Stimulated activated CD8-positive, alpha-beta memory T cell treated with anti-CD3 and anti-CD28 coated beads, Interleukin-12 subunit alpha, Interleukin-12 subunit beta, amount 100 ng/mL, for 4 hours (primary cell): Measurements from ENCODE around the gene LUC7L3.
"Not testable (repeated sequence)": the region's sequence is repeated elsewhere in the genome, so short reads cannot be mapped to it uniquely, and the experiment has no call there.

Source experiments
- DNase-seq: peaks from one replicate; pipeline ENCODE4 v3.0.0-alpha.2; 2020; ENCODE audit warnings: low read depth

The LUC7L3 gene

DNA sequence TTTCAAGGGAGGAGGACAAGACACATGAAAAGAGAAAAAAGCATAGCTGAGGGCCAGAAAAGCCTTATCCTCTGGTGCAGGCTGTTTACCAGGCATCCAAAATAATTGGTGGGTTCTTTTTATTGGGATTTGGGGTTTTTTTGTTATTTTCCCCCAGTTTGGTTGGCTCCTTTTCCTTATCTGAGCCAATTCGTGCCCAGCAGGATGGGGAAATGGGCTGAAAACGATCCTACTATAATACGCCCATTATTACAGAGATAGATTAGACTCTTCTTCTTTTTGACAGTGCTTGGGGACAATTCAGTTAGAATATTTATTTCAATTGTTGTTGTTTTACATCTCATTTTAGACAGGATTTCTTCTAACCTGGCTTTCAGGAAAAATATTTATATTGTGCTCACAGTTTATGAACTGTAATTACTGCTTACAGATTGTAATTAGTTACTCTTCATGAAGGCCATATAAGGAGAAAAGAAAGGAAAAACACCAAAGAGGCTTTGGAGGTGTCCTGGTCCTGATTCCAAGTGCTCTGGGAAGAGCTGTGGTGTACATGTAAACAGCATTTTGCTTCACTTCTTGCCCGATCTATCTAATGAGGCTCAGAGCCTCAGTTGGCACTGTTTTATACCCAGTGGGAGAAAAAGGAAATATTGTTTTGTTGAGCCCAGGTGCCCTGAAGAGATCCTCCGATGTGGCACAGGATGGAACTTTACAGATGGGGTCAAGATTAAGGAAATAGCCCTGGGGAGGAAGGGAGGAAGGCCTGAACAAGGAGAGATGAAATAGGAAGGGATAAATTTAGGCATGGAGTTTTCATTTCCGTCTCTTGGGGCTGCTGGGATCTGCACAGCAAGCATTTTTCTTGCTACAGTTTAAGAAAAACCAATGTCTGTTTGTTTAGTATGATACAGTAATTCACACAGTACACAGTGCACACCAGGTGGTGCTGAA, 11.1 kb upstream of the LUC7L3 start:
- no peak for DNase-seq

DNA sequence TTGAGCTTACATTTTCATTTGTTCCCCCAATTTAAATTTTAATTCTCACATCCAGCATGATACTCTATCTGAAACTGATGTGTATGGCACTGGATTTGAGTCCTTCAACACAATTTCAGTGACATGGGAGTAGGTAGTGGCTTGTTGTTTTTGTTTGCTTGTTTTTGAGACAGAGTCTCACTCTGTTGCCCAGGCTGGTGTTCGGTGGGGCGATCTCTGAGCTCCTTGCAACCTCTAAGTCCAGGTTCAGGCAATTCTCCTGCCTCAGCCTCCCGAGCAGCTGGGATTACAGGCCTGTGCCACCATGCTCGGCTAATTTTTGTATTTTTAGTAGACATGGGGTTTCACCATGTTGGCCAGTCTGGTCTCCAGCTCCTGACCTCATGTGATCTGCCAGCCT, 10.3 kb upstream of the LUC7L3 start:
- DNase-seq: not testable (repeated sequence)

DNA sequence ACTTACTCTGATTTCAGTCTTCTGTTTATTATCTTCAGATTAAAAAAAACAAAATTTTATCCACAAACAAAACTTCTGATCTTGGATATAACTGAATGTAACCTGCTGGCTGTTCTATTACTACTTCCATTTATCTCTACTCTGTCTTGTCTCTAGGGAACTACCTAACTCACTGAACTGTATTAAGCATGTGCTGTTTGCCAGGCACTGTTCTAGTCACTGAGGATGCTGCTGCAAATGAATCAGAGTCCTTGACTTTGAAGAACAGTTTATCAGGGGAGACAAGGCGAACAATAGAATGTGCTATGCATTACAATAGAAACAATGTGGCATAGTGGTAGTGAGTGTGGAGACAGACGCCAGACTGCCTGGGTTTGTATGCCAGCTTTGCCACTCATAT, 9.4 kb upstream of the LUC7L3 start:
- DNase-seq: no peak

DNA sequence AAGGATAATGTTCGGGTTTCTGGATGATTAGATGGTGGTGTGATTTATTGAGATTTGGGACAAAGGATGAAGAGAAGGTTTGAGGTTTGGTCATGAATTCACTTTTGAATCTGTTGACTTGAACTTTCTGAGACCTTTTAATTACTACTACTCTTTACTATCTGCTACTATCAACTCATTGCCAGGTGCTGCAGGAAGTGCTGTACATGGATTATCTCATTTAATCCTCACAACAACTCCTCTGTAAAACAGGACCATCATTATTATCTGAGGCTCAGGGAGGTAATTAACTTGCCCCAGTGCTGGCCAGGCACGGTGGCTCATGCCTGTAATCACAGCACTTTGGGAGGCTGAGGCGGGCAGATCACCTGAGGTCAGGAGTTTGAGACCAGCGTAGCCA, 8.8 kb upstream of the LUC7L3 start:
- DNase-seq: no peak

DNA sequence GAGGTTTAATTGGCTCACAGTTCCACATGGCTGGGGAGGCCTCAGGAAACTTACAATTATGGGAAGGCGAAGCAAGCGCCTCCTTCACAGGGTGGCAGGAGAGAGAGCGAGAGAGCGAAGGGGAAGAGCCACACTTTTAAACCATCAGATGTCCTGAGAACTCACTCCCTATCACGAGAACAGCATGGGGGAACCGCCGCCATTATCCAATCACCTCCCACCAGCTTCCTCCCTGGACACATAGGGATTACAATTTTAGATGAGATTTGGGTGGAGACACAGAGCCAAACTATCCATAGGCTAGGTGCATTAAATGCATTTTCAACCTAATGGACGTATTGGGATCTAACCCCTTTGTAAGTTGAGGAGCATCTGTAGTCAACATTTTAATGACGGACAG, 6.8 kb upstream of the LUC7L3 start:
- no peak for DNase-seq

DNA sequence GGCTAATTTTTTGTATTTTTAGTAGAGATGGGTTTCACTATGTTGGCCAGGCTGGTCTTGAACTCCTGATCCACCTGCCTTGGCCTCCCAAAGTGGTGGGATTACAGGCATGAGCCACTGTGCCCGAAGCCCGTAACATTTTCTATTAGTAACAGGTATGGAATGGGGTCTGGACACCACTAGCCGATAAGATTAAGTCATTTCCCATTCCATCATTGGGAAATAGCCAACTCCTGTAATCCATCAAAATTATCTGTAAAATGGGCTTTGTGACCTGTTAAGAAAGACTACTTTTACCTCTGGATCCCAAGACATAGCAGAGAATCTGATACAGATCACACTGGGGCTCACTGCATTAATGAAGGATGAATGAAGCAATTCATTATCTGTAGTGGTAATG, 3.9 kb upstream of the LUC7L3 start:
- DNase-seq: no peak

DNA sequence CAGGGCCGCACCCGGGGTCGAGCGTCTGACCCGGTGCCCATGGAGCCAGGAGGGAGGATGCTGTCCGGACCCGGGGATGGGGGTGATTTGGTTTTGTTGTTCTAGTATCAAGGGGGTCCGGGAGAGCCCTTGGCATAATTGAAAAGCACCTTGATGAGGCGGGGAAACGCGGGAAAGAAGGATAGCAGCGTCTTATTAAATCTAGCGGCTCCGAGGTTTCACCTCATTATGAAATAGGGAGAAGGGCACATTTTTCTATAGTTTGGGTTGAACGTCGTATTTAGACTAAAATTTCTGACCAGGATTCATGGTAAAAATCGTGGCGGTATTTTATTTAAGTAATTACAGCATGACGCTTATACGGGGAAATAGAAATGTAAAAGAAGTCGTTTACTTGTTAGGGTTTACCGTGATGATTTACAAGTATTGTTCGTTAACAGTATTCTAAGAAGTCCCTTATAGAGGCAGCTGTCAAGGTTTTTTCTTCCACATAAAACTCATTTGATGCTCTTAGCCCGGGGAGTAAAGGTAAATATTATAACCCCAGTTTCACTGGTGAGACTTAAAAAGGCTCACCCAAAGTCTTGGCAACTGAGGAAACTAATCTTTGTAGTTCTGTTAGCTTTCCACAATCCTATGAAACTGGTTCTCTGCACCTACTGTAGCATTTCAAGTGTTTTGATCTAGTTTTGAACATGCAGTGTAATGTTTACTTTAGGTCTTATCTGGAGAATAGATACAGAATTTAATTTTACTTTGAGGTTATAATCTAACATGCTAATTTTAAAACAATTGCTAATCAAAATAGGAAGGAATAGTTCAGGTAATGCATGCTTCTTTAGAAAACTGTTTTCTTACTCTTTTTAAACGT, 756 bp downstream of the LUC7L3 start:
- DNase-seq: no peak

DNA sequence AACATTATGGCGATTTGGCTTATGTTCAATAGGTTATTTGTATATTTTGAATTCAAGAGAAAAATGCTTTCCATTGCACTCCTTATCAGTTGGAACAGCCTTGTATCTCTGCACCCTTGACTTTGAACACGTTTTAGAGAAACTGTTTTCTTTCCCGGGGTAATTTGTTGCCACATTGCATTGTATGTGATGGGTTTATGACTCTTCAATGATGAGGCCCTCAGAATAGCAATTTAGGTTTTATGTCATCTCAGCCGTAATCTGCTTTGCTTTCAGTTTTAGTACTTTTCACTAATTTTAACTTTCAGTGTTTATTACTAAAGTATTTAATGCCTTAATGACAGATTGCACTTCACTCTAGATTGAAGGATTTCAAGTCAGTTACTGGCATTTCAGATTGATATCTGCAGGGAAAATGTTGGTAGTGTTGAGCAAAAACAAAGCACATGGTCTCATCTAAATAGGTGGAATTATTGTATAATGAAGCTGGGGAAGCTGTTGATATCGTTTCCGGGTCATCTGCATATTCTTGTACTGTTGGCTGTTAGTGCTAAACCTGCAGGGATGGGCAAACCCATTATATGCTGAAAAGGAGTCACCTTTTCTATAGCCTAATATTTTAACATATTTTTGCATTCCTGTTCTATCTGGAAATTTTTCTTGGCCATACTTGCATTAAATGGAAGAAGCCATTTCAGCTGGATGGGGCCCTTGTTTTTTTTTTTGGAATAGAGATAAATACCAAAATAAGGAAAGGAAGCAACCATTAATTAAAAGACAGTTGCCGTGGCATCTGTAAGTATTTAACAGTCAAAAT, 2.0 kb downstream of the LUC7L3 start:
- no peak for DNase-seq

DNA sequence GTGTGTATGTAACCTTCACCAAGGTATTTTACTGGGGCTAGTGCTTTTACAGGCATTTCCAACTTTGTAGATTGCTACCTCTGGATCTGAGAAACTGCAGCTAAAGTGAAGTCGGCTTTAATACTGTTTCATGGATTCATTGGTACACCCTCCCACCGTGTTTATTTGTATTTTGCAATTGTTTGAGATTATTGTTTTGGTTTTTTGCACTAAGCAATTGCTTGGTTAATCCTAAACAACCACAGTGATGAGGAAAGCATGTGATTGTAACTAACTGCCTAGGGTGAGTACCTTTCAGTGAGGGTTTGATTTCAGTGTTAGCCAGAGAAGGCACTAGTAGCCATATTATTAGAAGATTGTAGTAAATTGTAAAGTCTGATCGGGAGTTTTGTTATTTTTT, 3.3 kb downstream of the LUC7L3 start:
- no peak for DNase-seq

DNA sequence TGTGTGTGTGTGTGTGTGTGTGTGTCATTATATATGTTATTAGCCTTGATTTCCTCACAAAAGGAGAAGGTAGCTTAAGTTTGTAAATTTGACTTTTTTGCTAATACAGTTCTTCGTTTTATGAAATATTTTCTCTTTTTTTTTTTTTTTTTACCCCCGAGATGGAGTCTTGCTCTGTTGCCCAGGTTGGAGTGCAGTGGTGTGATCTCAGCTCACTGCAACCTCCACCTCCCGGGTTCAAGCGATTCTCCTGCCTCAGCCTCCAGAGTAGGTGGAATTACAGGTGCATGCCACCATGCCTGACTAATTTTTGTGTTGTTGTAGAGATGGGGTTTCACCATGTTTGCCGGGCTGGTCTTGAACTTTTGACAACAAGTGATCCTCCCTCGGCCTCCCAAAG, 5.2 kb downstream of the LUC7L3 start:
- not testable (repeated sequence) for DNase-seq

DNA sequence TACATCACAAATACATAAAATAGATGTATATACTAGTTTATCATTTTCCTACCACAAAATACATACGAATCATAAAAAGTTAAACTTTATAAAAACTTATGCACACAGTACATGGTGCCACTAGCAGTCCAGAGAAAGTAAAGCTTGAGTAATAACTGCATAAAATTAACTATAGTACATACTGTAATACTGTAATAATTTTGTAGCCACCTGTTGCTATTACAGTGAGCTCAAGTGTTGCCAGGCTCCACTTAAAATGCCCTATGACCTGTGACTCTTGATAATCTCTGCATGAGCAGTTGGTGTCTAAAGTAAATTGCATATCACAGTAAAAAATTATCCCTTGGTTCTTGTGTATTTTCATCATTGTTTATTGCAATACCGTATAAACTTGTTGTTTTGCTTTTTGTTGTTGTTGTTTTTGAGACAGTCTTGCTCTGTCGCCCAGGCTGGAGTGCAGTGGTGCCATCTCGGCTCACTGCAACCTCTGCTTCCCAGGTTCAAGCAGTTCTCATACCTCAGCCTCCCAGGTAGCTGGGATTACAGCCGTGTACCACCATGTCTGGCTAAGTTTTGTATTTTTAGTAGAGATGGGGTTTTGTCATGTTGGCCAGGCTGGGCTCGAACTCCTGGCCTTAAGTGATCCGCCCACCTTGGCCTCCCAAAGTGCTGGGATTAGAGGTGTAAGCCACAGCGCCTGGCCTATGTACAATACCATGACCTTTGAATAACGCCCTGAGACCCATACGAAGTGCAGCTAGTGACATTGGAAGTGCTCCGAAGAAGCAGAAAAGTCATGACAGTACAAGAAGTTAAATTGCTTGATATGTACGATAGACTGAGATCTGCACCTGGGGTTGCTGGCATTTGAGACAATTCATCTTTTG, 6.6 kb downstream of the LUC7L3 start:
- DNase-seq: no peak

DNA sequence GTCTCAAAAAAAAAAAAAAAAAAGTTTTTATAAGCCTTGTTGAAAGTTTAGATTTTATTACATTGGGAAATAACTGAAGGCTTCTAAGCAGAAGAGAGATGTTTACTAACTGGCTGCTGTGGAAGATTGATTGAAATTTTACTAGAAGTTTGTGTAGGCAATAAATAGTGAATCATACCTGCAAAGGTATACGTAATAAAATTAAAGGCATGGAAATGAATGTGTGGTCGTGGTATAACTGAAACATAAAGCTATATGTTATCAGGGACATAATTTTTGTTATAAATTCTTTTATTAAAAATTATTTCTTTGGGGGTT, 8.7 kb downstream of the LUC7L3 start:
- DNase-seq: no peak

DNA sequence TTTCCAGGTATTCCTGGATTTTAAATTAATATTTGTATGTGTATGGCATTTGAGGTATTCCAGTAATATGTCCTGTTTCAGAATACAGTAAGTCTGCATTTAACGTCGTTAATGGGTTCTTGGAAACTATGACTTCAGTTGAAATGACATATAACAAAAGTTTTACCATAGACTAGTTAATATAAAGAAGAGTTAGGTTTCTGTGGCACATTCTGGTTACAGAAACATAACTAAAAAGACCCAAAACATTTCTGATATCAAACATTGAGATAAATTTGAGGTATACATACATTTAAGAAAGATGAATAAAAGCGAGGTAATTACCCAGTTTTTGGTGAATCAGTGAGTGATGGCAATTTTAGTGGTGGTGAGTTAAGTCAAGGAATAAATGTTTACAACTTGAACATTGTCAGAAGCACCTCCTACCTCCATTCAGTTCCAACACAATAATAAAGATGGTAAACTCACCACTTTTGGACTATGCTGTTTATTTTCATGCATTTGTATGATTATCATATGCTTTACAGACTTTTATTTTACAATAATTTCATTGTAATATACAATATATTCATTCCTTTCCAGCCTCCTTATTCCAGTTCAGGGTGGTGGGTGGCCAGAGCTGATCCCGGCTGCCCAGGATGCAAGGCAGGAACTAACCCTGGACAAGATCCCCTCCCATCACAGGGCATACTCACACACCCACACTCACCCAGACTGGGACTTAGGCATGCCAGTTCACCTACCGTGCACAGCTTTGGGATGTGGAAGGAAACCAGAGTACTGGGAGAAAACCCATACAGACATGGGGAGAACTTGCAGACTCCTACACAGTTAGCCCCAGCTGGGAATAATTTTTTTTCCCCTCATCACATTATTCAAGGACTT, 9.7 kb downstream of the LUC7L3 start:
- DNase-seq: no peak

DNA sequence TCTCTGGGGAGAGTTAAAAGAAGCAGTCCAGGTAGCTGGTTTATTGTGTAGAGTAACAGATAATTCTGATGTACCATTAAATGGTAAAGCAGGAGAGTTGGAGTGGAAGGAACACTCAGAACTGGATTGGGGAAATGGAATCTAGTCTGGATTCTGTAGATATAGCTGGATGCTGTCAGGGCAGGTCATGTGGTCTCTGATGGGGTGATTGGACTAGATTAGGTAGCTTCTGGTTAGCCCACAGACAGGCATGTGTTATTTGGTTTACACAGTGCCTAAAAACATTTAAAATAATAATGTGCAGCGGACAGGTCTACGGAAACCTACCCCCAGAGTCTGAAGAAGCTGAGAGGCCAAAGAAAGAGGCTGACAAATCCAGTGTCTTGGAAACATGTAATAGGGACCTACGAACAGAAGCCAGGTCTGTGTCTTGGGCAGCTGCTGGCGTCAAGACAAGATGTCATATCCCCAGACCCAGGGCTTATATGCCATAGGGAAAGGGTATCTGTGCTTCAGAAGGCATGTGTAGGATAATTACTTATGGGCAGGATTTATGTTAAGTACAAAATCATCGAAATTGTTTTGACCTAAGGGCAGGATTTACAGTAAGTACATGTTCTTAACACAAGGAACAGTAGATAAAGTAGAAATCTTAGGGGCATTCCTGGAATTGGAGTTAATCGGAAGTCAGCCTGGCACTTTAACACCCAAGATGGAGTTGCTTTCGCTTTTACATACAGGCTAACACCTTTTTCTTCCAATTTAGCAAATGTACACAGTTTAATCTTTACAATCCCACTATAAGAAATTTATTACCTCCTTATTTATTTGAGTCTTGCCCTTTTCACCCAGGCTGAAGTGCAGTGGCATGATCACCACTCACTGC, 12.4 kb downstream of the LUC7L3 start:
- DNase-seq: no peak

DNA sequence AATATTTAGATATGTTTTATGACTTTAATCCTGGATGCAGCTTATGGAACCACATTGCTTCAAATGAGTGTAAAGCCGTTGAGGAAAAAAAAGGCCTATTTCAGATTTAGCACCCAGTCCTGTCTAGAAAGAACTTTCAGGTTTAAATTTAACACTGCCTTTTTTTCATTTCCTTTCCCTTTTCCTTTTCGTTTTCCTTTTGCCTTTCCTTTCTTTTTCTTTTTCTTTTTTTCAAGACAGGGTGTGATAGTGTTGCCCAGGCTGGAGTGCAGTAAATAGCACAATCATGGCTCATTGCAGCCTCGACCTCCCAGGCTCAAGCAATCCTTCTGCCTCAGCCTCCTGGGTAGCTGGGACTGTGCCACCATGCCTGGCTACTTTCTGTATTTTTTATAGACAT, 15.9 kb downstream of the LUC7L3 start:
- no peak for DNase-seq

DNA sequence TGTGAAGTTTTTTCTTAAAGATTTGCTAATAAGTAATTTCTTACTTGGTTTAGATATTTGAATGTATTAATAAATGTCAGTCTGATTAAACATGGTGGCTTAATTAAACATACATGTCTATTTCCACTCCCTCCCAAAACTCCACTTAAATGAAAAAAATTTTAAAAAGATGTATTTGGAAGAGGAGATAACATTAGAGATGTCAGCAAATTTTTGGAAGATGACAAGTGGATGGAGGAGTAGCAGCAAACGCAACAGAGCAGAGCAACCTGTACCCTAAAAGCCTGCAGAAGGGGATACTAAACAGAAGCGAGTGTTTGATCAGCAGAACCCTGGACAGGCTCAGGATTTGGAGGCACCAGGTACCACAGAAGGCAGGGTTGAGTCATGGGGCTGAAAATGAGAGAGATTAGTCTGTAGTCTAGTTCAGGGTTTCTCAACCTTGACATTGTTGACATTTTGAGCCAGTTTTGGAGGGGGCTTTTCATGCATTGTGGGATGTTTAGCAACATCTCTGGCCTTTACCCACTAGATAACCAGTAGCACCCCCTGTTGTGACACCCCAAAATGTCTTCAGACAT, 17.8 kb downstream of the LUC7L3 start:
- DNase-seq: no peak

DNA sequence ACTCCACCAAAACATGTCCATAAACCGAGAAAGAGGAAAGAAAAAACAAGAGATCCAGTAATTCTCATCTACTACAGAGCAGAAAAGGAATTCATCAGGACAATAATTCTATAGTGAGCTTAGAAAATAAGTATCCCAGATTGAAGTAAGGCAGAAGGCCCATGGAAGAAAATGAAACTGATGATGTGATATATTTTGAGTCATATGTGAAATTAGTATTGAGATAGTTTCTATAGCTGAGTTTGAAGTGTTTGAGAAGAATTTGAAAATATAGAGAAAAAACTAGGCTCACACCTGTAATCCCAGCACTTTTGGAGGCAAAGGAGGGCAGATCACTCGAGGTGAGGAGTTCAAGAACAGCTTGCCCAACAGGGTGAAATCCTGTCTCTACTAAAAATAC, 19.7 kb downstream of the LUC7L3 start:
- no peak for DNase-seq

DNA sequence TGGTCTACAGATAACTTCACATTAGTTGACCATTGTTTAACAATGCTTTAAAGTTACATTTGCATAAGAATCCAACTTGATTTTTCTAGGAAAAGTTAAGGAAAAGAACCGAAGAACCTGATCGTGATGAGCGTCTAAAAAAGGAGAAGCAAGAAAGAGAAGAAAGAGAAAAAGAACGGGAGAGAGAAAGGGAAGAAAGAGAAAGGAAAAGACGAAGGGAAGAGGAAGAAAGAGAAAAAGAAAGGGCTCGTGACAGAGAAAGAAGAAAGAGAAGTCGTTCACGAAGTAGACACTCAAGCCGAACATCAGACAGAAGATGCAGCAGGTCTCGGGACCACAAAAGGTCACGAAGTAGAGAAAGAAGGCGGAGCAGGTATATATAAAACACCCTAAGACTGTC, 26.2 kb downstream of the LUC7L3 start:
- DNase-seq: no peak

DNA sequence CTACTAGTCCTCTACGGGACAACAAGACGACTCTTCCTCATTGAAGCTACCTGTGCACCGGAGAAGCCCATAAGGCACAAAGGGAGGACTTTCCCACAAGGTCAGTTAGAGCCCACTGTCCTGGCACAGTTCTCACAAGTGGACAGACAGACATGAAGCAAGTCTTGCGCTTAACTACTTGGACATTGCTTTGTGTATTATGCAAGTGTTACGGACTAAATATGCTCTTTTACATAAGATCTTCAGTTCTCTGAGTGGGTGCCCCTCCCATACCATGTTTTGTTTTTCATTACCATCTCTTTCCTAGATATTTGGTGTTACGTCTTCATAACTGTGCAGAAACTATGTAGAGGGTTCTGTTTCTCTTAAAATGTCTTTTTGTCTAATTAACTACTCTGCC, 29.8 kb downstream of the LUC7L3 start:
- no peak for DNase-seq
